GM23338 (cell line): ENCODE results near the gene LRIT2. TPM values are rescaled to one million over a fixed set of nuclear protein-coding genes. Genes with fewer than 3 reads are reported as not detected.

ENCODE experiments used
- ATAC-seq: fragments of 200-7000 bp; cut with Tn5 transposase; 3 replicates; pipeline ENCODE4 v1.9.1; 2020
- DNase-seq: peaks from one replicate; pipeline ENCODE4 v3.0.0-alpha.2; 2015; ENCODE audit warnings: low spot score
- H2AFZ ChIP-seq: fragments of 200-600 bp; sonication (generic); 2 replicates; pipeline ENCODE4 v1.8.0; 2016; ENCODE audit warnings: antibody characterized with exemption, mild to moderate bottlenecking, moderate library complexity
- H3F3A ChIP-seq: fragments of 200-600 bp; sonication (generic); replicated peaks from 2 replicates; pipeline ENCODE4 v1.8.0; 2017; ENCODE audit warnings: antibody characterized with exemption, mixed run types, low read depth
- H3K27ac ChIP-seq: fragments of 200-600 bp; sonication (generic); 2 replicates; pipeline ENCODE4 v1.6.1; 2016; ENCODE audit warnings: low read depth
- H3K27me3 ChIP-seq: fragments of 200-600 bp; sonication (generic); 2 replicates; pipeline ENCODE4 v1.8.0; 2016; ENCODE audit warnings: mild to moderate bottlenecking, mixed run types, moderate library complexity; ENCODE audit not compliant: insufficient read depth
- H3K36me3 ChIP-seq: fragments of 200-600 bp; sonication (generic); 2 replicates; pipeline ENCODE4 v1.8.0; 2016; ENCODE audit warnings: mild to moderate bottlenecking; ENCODE audit not compliant: insufficient read depth
- H3K4me1 ChIP-seq: fragments of 200-600 bp; sonication (generic); 2 replicates; pipeline ENCODE4 v1.8.0; 2016; ENCODE audit warnings: mild to moderate bottlenecking, moderate library complexity; ENCODE audit not compliant: insufficient read depth
- H3K4me2 ChIP-seq: fragments of 200-600 bp; sonication (generic); 2 replicates; pipeline ENCODE4 v1.7.1; 2017; ENCODE audit warnings: mixed run types
- H3K4me3 ChIP-seq: fragments of 200-600 bp; sonication (generic); 2 replicates; pipeline ENCODE4 v1.6.1; 2016; ENCODE audit warnings: mixed run types
- H3K79me2 ChIP-seq: fragments of 200-600 bp; sonication (generic); replicated peaks from 2 replicates; pipeline ENCODE4 v1.8.0; 2017; ENCODE audit warnings: mild to moderate bottlenecking; ENCODE audit not compliant: insufficient read depth
- H3K9me2 ChIP-seq: fragments of 200-600 bp; sonication (generic); 2 replicates; pipeline ENCODE4 v1.8.0; 2017; ENCODE audit not compliant: insufficient read depth
- H4K20me1 ChIP-seq: fragments of 200-600 bp; sonication (generic); replicated peaks from 2 replicates; pipeline ENCODE4 v1.8.0; 2017; ENCODE audit warnings: mild to moderate bottlenecking; ENCODE audit not compliant: insufficient read depth
- H3K27ac Mint-ChIP-seq: 2 replicates; pipeline ENCODE4 v1.8.0; 2020; ENCODE audit warnings: inconsistent platforms, mild to moderate bottlenecking, moderate library complexity, mixed read lengths
- H3K27me3 Mint-ChIP-seq: 3 replicates; pipeline ENCODE4 v1.8.0; 2022; ENCODE audit warnings: low read depth, mild to moderate bottlenecking, moderate library complexity, mixed read lengths, inconsistent platforms; ENCODE audit not compliant: insufficient read depth, poor library complexity
- H3K36me3 Mint-ChIP-seq: 3 replicates; pipeline ENCODE4 v1.8.0; 2021; ENCODE audit warnings: low read depth, mild to moderate bottlenecking, inconsistent platforms, moderate library complexity, mixed read lengths
- H3K4me1 Mint-ChIP-seq: 3 replicates; pipeline ENCODE4 v1.8.0; 2020; ENCODE audit warnings: mild to moderate bottlenecking, inconsistent platforms, mixed read lengths
- H3K4me3 Mint-ChIP-seq: 3 replicates; pipeline ENCODE4 v1.8.0; 2021; ENCODE audit warnings: moderate library complexity, mild to moderate bottlenecking, inconsistent platforms, mixed read lengths
- H3K9me3 Mint-ChIP-seq: 3 replicates; pipeline ENCODE4 v1.8.0; 2020; ENCODE audit warnings: moderate library complexity, mild to moderate bottlenecking, inconsistent platforms, mixed read lengths
- EZH2 ChIP-seq: fragments of 200-600 bp; sonication (generic); IDR thresholded peaks from one replicate; pipeline ENCODE4 v1.8.0; 2017; ENCODE audit warnings: antibody characterized with exemption, mild to moderate bottlenecking, low read depth; ENCODE audit not compliant: unreplicated experiment
- JUNB ChIP-seq: IDR thresholded peaks from one replicate; pipeline ENCODE4 v1.6.1; 2016; ENCODE audit warnings: antibody characterized with exemption; ENCODE audit not compliant: unreplicated experiment
- ZNF114 ChIP-seq: fragments of 250-450 bp; sonication (Bioruptor Pico); IDR thresholded peaks from 2 replicates; pipeline ENCODE4 v1.5.0; 2020; ENCODE audit warnings: mild to moderate bottlenecking, moderate library complexity
- ZNF331 ChIP-seq: fragments of 250-450 bp; sonication (Bioruptor Pico); IDR thresholded peaks from 2 replicates; pipeline ENCODE4 v1.5.0; 2020; ENCODE audit warnings: low read depth, mild to moderate bottlenecking, moderate library complexity
- polyA plus RNA-seq: library from polyadenylated mRNA; unstranded; fragments of >200 nt; fragmentation: Nextera tagmentation; extraction: Ambion mirVana; gene quantifications from 2 replicates; pipeline ENCODE4 v1.2.1, GENCODE V29; 2016
- total RNA-seq: library from RNA; depleted of rRNA; stranded (reverse); fragments of >200 nt; shearing (Covaris generic); gene quantifications from 2 replicates; pipeline ENCODE4 v1.2.3, GENCODE V29; 2014
- TF ChIP-seq, protein P1 (sequence below): fragments of 250-450 bp; sonication (Bioruptor Pico); IDR thresholded peaks from 2 replicates; pipeline ENCODE4 v1.5.0; 2020; ENCODE audit warnings: mild to moderate bottlenecking, moderate library complexity
- TF ChIP-seq, protein P2 (sequence below), 2 experiments: fragments of 200-600 bp in 1 of 2; sonication (generic) in 1 of 2; conservative IDR thresholded peaks; 2 replicates each; pipeline versions ENCODE4 v1.5.1 to v1.6.1; 2016 to 2017; ENCODE audit warnings: antibody characterized with exemption in 2 of 2, low read depth in 2 of 2, mild to moderate bottlenecking in 2 of 2, moderate library complexity in 1 of 2
- TF ChIP-seq, protein P3 (sequence below): IDR thresholded peaks from one replicate; pipeline ENCODE4 v1.6.1; 2018; ENCODE audit warnings: antibody characterized with exemption; ENCODE audit not compliant: unreplicated experiment
- TF ChIP-seq, protein P4 (sequence below): IDR thresholded peaks from 2 replicates; pipeline ENCODE4 v1.6.1; 2016; ENCODE audit warnings: antibody characterized with exemption

Gene LRIT2
- total and polyA plus RNA-seq, 2 experiments from 2014 or later, result not detected

DNA sequence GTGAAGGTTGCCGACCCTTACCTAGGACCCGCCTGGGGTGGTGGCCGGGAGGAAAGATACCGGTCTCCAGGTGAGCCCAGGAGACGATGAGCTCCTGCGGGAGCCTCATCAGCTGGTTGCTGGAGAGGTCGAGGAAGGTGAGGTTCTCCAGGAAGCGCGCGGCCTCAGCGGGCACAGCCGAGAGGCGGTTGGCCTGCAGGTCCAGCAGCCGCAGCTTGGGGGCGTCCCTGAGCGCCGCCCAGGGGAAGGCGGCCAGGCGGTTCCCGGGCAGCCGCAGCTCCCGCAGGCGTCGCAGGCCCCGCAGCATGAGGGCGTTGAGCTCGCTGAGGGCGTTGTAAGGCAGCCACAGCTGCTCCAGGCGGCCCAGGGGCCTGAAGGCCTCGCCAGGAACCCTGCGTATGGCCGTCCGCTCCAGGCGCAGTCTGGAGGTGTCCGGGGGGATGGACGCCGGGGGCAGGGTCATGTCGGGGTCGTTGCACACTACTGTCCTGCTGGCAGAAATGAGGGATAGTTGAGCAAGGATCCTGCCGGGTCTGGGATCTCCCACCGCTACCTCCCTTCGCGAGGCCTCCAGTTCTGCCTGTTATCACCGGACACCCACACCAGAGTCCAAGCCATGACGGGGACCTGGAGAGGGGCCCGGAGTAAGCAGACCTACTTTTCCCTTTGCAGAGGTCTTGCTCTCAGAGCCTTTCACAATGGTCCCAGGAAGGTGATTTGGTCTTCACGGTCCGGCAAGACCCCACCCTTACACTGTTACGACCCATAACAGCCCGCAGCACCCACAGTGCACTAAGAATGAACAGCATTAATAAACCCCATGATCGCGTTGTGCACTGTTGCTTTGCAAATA lies 12.1 kb upstream of the LRIT2 start:
- H3K27me3 ChIP-seq, result peaks cover 12% of the 10 kb centered on the region; the same call in 1 of the 2 replicates
- H3K27ac ChIP-seq, result no peak overlapping the region
- ATAC-seq (peak; percentile 93), DNase-seq (peak; percentile 87)
- peak overlapping the region; percentile 98 for H2AFZ ChIP-seq
- H3K27ac Mint-ChIP-seq, result no peak overlapping the region
- H3K4me1 Mint-ChIP-seq, result peaks cover 3% of the 10 kb centered on the region; the same call in 1 of the 3 replicates
- no peaks in the 10 kb centered on the region for H3K36me3 ChIP-seq
- peak overlapping the region; percentile 66; the same call in 1 of the 2 replicates for H3K4me2 ChIP-seq
- TF ChIP-seq, protein P1, sequence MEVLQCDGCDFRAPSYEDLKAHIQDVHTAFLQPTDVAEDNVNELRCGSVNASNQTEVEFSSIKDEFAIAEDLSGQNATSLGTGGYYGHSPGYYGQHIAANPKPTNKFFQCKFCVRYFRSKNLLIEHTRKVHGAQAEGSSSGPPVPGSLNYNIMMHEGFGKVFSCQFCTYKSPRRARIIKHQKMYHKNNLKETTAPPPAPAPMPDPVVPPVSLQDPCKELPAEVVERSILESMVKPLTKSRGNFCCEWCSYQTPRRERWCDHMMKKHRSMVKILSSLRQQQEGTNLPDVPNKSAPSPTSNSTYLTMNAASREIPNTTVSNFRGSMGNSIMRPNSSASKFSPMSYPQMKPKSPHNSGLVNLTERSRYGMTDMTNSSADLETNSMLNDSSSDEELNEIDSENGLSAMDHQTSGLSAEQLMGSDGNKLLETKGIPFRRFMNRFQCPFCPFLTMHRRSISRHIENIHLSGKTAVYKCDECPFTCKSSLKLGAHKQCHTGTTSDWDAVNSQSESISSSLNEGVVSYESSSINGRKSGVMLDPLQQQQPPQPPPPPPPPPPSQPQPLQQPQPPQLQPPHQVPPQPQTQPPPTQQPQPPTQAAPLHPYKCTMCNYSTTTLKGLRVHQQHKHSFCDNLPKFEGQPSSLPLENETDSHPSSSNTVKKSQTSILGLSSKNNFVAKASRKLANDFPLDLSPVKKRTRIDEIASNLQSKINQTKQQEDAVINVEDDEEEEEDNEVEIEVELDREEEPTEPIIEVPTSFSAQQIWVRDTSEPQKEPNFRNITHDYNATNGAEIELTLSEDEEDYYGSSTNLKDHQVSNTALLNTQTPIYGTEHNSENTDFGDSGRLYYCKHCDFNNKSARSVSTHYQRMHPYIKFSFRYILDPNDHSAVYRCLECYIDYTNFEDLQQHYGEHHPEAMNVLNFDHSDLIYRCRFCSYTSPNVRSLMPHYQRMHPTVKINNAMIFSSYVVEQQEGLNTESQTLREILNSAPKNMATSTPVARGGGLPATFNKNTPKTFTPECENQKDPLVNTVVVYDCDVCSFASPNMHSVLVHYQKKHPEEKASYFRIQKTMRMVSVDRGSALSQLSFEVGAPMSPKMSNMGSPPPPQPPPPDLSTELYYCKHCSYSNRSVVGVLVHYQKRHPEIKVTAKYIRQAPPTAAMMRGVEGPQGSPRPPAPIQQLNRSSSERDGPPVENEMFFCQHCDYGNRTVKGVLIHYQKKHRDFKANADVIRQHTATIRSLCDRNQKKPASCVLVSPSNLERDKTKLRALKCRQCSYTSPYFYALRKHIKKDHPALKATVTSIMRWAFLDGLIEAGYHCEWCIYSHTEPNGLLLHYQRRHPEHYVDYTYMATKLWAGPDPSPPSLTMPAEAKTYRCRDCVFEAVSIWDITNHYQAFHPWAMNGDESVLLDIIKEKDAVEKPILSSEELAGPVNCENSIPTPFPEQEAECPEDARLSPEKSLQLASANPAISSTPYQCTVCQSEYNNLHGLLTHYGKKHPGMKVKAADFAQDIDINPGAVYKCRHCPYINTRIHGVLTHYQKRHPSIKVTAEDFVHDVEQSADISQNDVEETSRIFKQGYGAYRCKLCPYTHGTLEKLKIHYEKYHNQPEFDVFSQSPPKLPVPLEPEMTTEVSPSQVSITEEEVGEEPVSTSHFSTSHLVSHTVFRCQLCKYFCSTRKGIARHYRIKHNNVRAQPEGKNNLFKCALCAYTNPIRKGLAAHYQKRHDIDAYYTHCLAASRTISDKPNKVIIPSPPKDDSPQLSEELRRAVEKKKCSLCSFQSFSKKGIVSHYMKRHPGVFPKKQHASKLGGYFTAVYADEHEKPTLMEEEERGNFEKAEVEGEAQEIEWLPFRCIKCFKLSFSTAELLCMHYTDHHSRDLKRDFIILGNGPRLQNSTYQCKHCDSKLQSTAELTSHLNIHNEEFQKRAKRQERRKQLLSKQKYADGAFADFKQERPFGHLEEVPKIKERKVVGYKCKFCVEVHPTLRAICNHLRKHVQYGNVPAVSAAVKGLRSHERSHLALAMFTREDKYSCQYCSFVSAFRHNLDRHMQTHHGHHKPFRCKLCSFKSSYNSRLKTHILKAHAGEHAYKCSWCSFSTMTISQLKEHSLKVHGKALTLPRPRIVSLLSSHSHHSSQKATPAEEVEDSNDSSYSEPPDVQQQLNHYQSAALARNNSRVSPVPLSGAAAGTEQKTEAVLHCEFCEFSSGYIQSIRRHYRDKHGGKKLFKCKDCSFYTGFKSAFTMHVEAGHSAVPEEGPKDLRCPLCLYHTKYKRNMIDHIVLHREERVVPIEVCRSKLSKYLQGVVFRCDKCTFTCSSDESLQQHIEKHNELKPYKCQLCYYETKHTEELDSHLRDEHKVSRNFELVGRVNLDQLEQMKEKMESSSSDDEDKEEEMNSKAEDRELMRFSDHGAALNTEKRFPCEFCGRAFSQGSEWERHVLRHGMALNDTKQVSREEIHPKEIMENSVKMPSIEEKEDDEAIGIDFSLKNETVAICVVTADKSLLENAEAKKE (CRISPR knock-in tag), result peak; percentile 56; the same call in 1 of the 2 replicates
- TF ChIP-seq ZNF331 (CRISPR knock-in tag), result no peak
- TF ChIP-seq, protein P2, sequence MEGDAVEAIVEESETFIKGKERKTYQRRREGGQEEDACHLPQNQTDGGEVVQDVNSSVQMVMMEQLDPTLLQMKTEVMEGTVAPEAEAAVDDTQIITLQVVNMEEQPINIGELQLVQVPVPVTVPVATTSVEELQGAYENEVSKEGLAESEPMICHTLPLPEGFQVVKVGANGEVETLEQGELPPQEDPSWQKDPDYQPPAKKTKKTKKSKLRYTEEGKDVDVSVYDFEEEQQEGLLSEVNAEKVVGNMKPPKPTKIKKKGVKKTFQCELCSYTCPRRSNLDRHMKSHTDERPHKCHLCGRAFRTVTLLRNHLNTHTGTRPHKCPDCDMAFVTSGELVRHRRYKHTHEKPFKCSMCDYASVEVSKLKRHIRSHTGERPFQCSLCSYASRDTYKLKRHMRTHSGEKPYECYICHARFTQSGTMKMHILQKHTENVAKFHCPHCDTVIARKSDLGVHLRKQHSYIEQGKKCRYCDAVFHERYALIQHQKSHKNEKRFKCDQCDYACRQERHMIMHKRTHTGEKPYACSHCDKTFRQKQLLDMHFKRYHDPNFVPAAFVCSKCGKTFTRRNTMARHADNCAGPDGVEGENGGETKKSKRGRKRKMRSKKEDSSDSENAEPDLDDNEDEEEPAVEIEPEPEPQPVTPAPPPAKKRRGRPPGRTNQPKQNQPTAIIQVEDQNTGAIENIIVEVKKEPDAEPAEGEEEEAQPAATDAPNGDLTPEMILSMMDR (conservative IDR thresholded peaks at IDR 0.05; ENCODE audit: low read depth in 2 of 2), result peak; percentile 67 to 87
- no peak for TF ChIP-seq EZH2
- no peak for TF ChIP-seq JUNB
- TF ChIP-seq, protein P3, sequence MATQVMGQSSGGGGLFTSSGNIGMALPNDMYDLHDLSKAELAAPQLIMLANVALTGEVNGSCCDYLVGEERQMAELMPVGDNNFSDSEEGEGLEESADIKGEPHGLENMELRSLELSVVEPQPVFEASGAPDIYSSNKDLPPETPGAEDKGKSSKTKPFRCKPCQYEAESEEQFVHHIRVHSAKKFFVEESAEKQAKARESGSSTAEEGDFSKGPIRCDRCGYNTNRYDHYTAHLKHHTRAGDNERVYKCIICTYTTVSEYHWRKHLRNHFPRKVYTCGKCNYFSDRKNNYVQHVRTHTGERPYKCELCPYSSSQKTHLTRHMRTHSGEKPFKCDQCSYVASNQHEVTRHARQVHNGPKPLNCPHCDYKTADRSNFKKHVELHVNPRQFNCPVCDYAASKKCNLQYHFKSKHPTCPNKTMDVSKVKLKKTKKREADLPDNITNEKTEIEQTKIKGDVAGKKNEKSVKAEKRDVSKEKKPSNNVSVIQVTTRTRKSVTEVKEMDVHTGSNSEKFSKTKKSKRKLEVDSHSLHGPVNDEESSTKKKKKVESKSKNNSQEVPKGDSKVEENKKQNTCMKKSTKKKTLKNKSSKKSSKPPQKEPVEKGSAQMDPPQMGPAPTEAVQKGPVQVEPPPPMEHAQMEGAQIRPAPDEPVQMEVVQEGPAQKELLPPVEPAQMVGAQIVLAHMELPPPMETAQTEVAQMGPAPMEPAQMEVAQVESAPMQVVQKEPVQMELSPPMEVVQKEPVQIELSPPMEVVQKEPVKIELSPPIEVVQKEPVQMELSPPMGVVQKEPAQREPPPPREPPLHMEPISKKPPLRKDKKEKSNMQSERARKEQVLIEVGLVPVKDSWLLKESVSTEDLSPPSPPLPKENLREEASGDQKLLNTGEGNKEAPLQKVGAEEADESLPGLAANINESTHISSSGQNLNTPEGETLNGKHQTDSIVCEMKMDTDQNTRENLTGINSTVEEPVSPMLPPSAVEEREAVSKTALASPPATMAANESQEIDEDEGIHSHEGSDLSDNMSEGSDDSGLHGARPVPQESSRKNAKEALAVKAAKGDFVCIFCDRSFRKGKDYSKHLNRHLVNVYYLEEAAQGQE, result no peak
- no peak for TF ChIP-seq ZNF114 (CRISPR knock-in tag)
- TF ChIP-seq, protein P4, sequence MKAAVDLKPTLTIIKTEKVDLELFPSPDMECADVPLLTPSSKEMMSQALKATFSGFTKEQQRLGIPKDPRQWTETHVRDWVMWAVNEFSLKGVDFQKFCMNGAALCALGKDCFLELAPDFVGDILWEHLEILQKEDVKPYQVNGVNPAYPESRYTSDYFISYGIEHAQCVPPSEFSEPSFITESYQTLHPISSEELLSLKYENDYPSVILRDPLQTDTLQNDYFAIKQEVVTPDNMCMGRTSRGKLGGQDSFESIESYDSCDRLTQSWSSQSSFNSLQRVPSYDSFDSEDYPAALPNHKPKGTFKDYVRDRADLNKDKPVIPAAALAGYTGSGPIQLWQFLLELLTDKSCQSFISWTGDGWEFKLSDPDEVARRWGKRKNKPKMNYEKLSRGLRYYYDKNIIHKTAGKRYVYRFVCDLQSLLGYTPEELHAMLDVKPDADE, result no peak
- H3K27me3 Mint-ChIP-seq, result peaks cover 10% of the 10 kb centered on the region
- H4K20me1 ChIP-seq, result no peaks in the 10 kb centered on the region
- H3K4me3 ChIP-seq, result no peak overlapping the region
- H3K9me2 ChIP-seq, result no peaks in the 10 kb centered on the region
- H3K4me3 Mint-ChIP-seq, result no peak overlapping the region
- no peaks in the 10 kb centered on the region for H3F3A ChIP-seq
- H3K9me3 Mint-ChIP-seq, result no peaks in the 10 kb centered on the region
- H3K79me2 ChIP-seq, result no peaks in the 10 kb centered on the region
- no peaks in the 10 kb centered on the region; the same call in 1 of the 2 replicates for H3K4me1 ChIP-seq
- H3K36me3 Mint-ChIP-seq, result no peaks in the 10 kb centered on the region
